GM12878 (cell line): Measurements from ENCODE around the gene MAMDC4. TPM values are rescaled to one million over a fixed set of nuclear protein-coding genes. Genes with fewer than 3 reads are reported as not detected.

ENCODE experiments used
- ATAC-seq: fragments of 200-7000 bp; cut with Tn5 transposase; 3 replicates; pipeline ENCODE4 v1.9.1; 2020; ENCODE audit warnings: mild to moderate bottlenecking, moderate library complexity
- BruUV-seq: library from RNA; stranded (reverse); fragments of 400-500 nt; replicated peaks from 2 replicates; lab custom pipeline; 2021; lab: Mats Ljungman, UMichigan
- CTCF ChIA-PET: fragments of 300-600 bp; sonication (Branson Sonifier 250); formaldehyde crosslinking; extraction: SDS; loops from one replicate; lab custom pipeline; 2021; ENCODE audit warnings: inconsistent platforms; lab: Yijun Ruan, JAX
- POLR2A ChIA-PET: fragments of 350-600 bp; formaldehyde crosslinking; extraction: SDS; loops from one replicate; lab custom pipeline; 2021; ENCODE audit warnings: inconsistent platforms; lab: Charles Lee
- RAD21 ChIA-PET: fragments of 300-600 bp; sonication (Branson Sonifier 250); formaldehyde crosslinking; loops from one replicate; lab custom pipeline; 2023; ENCODE audit warnings: antibody characterized with exemption; ENCODE audit not compliant: unreplicated experiment; lab: Charles Lee
- SMC1A ChIA-PET: fragments of 300-600 bp; sonication (Branson Sonifier 250); formaldehyde crosslinking; loops from one replicate; lab custom pipeline; 2023; ENCODE audit not compliant: unreplicated experiment, uncharacterized antibody; lab: Charles Lee
- DNase-seq: peaks from one replicate; pipeline ENCODE4 v3.0.0-alpha.2; 2011; ENCODE audit warnings: low read depth, low spot score
- FAIRE-seq: peaks from 3 replicates; lab custom pipeline; 2011; peaks lifted over from hg19 to GRCh38; lab: Jason Lieb, UNC
- H2AFZ ChIP-seq: 2 replicates; pipeline ENCODE4 v1.6.0; 2011; ENCODE audit warnings: low read depth, low read length, control low read depth; ENCODE audit not compliant: control insufficient read depth
- H3K27ac ChIP-seq: 2 replicates; pipeline ENCODE4 v1.5.1; 2011; ENCODE audit warnings: control low read depth; ENCODE audit not compliant: control insufficient read depth, insufficient read depth
- H3K27me3 ChIP-seq, 2 experiments: replicated peaks in 1 of 2; 2 replicates each; pipeline versions ENCODE4 v1.6.0 to v1.6.1; 2011; ENCODE audit warnings: low read length in 1 of 2; ENCODE audit not compliant: control insufficient read depth in 2 of 2, insufficient read depth in 2 of 2
- H3K36me3 ChIP-seq, 2 experiments: 2 replicates each; pipeline ENCODE4 v1.5.1; 2011; ENCODE audit warnings: low read length in 1 of 2; ENCODE audit not compliant: control insufficient read depth in 2 of 2, insufficient read depth in 2 of 2
- H3K4me1 ChIP-seq: 2 replicates; pipeline ENCODE4 v1.6.1; 2011; ENCODE audit warnings: mild to moderate bottlenecking, low read length, moderate library complexity, mixed read lengths; ENCODE audit not compliant: control insufficient read depth, insufficient read depth
- H3K4me2 ChIP-seq: 2 replicates; pipeline ENCODE4 v1.6.0; 2011; ENCODE audit warnings: control low read depth; ENCODE audit not compliant: control insufficient read depth, insufficient read depth
- H3K4me3 ChIP-seq: fragments of 200-600 bp; sonication (generic); 2 replicates; pipeline ENCODE4 v1.5.1; 2016
- H3K79me2 ChIP-seq: 2 replicates; pipeline ENCODE4 v1.6.0; 2011; ENCODE audit warnings: low read length; ENCODE audit not compliant: control insufficient read depth, insufficient read depth
- H3K9ac ChIP-seq: 2 replicates; pipeline ENCODE4 v1.8.0; 2011; ENCODE audit warnings: low read length, control low read depth, mixed read lengths; ENCODE audit not compliant: control insufficient read depth, insufficient read depth
- H3K9me3 ChIP-seq: replicated peaks from 3 replicates; pipeline ENCODE4 v1.5.1; 2011; ENCODE audit warnings: mild to moderate bottlenecking, low read length; ENCODE audit not compliant: control insufficient read depth, insufficient read depth
- H4K20me1 ChIP-seq: 2 replicates; pipeline ENCODE4 v1.6.0; 2011; ENCODE audit not compliant: control insufficient read depth, insufficient read depth
- BACH1 ChIP-seq: fragments of 450-650 bp; IDR thresholded peaks from 2 replicates; pipeline ENCODE4 v1.6.1; 2017; ENCODE audit warnings: mild to moderate bottlenecking, borderline replicate concordance
- CEBPB ChIP-seq, 2 experiments: fragments of 150-350 bp in 1 of 2; IDR thresholded peaks; 2 replicates each; pipeline ENCODE4 v1.6.1; 2012 to 2014; ENCODE audit warnings: low read depth in 2 of 2, low read length in 2 of 2, borderline replicate concordance in 1 of 2, inconsistent platforms in 1 of 2
- CREM ChIP-seq: IDR thresholded peaks from 2 replicates; pipeline ENCODE4 v1.6.1; 2014; ENCODE audit warnings: antibody characterized with exemption, low read depth
- DPF2 ChIP-seq: fragments of 450-650 bp; IDR thresholded peaks from 2 replicates; pipeline ENCODE4 v1.6.1; 2017; ENCODE audit warnings: mild to moderate bottlenecking
- HDAC6 ChIP-seq: fragments of 200-600 bp; sonication (generic); IDR thresholded peaks from one replicate; pipeline ENCODE4 v1.8.0; 2017; ENCODE audit warnings: antibody characterized with exemption; ENCODE audit not compliant: unreplicated experiment
- IKZF1 ChIP-seq: fragments of 450-650 bp; conservative IDR thresholded peaks from 2 replicates; pipeline ENCODE4 v1.6.1; 2017; ENCODE audit warnings: antibody characterized with exemption, mild to moderate bottlenecking
- MYC ChIP-seq: IDR thresholded peaks from 2 replicates; pipeline ENCODE4 v1.6.1; 2011; ENCODE audit warnings: mild to moderate bottlenecking, low read length, moderate library complexity, inconsistent platforms; ENCODE audit not compliant: insufficient read depth, insufficient replicate concordance, insufficient read length, severe bottlenecking
- PAX8 ChIP-seq: fragments of 450-650 bp; IDR thresholded peaks from 2 replicates; pipeline ENCODE4 v1.6.1; 2017; ENCODE audit warnings: mild to moderate bottlenecking, moderate library complexity
- PBX3 ChIP-seq: IDR thresholded peaks from 2 replicates; pipeline ENCODE4 v1.6.1; 2011; ENCODE audit warnings: mild to moderate bottlenecking, low read depth, low read length, moderate library complexity; ENCODE audit not compliant: insufficient replicate concordance
- POLR2AphosphoS5 ChIP-seq: IDR thresholded peaks from 2 replicates; pipeline ENCODE4 v1.6.1; 2011; ENCODE audit warnings: mild to moderate bottlenecking, low read length, inconsistent platforms
- RB1 ChIP-seq: fragments of 450-650 bp; formaldehyde crosslinking; IDR thresholded peaks from 2 replicates; pipeline ENCODE4 v1.6.1; 2017; ENCODE audit warnings: mild to moderate bottlenecking, borderline replicate concordance
- RBBP5 ChIP-seq: fragments of 200-600 bp; sonication (generic); conservative IDR thresholded peaks from 2 replicates; pipeline ENCODE4 v1.6.1; 2016
- RFX5 ChIP-seq: IDR thresholded peaks from 2 replicates; pipeline ENCODE4 v1.6.1; 2011; ENCODE audit warnings: low read depth, low read length, improper control_type of control experiment
- RUNX3 ChIP-seq: IDR thresholded peaks from 2 replicates; pipeline ENCODE4 v1.6.1; 2012; ENCODE audit warnings: low read length, inconsistent platforms
- SIN3A ChIP-seq: IDR thresholded peaks from 2 replicates; pipeline ENCODE4 v1.6.1; 2012; ENCODE audit warnings: low read depth, low read length, improper control_type of control experiment
- SIX5 ChIP-seq: IDR thresholded peaks from 2 replicates; pipeline ENCODE4 v1.6.1; 2011; ENCODE audit warnings: mild to moderate bottlenecking, low read depth, low read length, moderate library complexity; ENCODE audit not compliant: severe bottlenecking
- SRF ChIP-seq, 2 experiments: IDR thresholded peaks; 2 replicates each; pipeline ENCODE4 v1.6.1; 2011; ENCODE audit warnings: low read depth in 2 of 2, low read length in 2 of 2, mild to moderate bottlenecking in 1 of 2, moderate library complexity in 1 of 2
- TCF12 ChIP-seq: IDR thresholded peaks from 2 replicates; pipeline ENCODE4 v1.6.1; 2011; ENCODE audit warnings: low read depth, mild to moderate bottlenecking, low read length
- WGBS: methylation state at CpG from one replicate; pipeline ENCODE4 v1.1.6; 2016; ENCODE audit warnings: low lambda C conversion rate; ENCODE audit not compliant: insufficient replicate concordance, insufficient coverage; ENCODE audit errors: missing lambda C conversion rate; 5-methylcytosine and 5-hydroxymethylcytosine counted together
- in situ Hi-C: fragments of 300-500 bp; cut with MboI; formaldehyde crosslinking; loops from 9 replicates; pipeline ENCODE4 v1.14.3; 2018; ENCODE audit warnings: mixed read lengths
- intact Hi-C: fragments of 100-400 bp; cut with micrococcal nuclease; formaldehyde crosslinking; loops from one replicate; pipeline ENCODE4 v1.14.2; 2022; ENCODE audit not compliant: unreplicated experiment
- polyA plus RNA-seq, 11 experiments: library from polyadenylated mRNA; depleted of rRNA in 4 of 11; unstranded in 6 of 11; stranded (reverse) in 5 of 11; fragments of >200 nt; fragmentation: Nextera tagmentation in 4 of 11; fragmentation: Illumina TruSeq in 1 of 11; extraction: Ambion mirVana in 4 of 11; extraction: Trizol in 1 of 11; gene quantifications; 1 replicate in 1 of 11; 2 replicates in 10 of 11; pipeline versions ENCODE4 v1.2.1 to v1.2.3, GENCODE V29; 2011 to 2016; ENCODE audit warnings: inconsistent platforms in 2 of 11, missing spikeins in 2 of 11, low read depth in 1 of 11
- total RNA-seq, 4 experiments: library from RNA; depleted of rRNA in 3 of 4; stranded (reverse); fragments of >200 nt in 3 of 4; fragmentation: Illumina TruSeq in 1 of 4; extraction: Trizol in 1 of 4; gene quantifications; 2 replicates each; pipeline versions ENCODE4 v1.2.1 to v1.2.3, GENCODE V29; 2013 to 2021
- TF ChIP-seq, protein P1 (sequence below): IDR thresholded peaks from 2 replicates; pipeline ENCODE4 v1.6.1; 2012; ENCODE audit warnings: low read depth, low read length, improper control_type of control experiment
- TF ChIP-seq, protein P2 (sequence below): fragments of 450-650 bp; IDR thresholded peaks from 2 replicates; pipeline ENCODE4 v1.6.1; 2016; ENCODE audit warnings: mild to moderate bottlenecking

MAMDC4 gene
- total and polyA plus RNA-seq, 10 of the 15 experiments (the other 5 are each of a cell fraction or from before 2014, with no cell fraction given) = 0.22 to 5.7 (median 2.4) TPM; not detected in 1

- Histone ChIP-seq H2AFZ (no peak overlapping the region), H3K79me2 (peaks cover 55% of the 10 kb centered on the region), H3K4me3 (no peak overlapping the region), H3K9ac (peak overlapping the region; percentile 37; the same call in 1 of the 2 replicates), H3K36me3 (peaks cover 21 to 31% of the 10 kb centered on the region in 2 experiments), H4K20me1 (no peaks in the 10 kb centered on the region), H3K4me2 (peak overlapping the region; percentile 56), H3K9me3 (no peaks in the 10 kb centered on the region), H3K4me1 (peaks cover 65% of the 10 kb centered on the region), H3K27me3 (no peaks in the 10 kb centered on the region), H3K27ac (peak overlapping the region; percentile 75)
- POLR2A ChIA-PET = interaction anchor here (1.0 to 1.4 kb wide), 3 partner anchors 13 to 17 kb away, joined by 3 to 4 read pairs (median 3); partner anchors contain the start of gene TRAF2
- peak; percentile 89 for FAIRE-seq
- SMC1A ChIA-PET = interaction anchor here (7.5 kb wide), 1 partner anchor 14 kb away, joined by 70 read pairs; the partner anchor contains the start of gene TRAF2
- DNase-seq = peak; percentile 78
- WGBS = 3% methylated on average over 9 of the region's 9 CpGs
- in situ Hi-C loops = no loop called here
- no TSS peak for BruUV-seq
- peak; percentile 52 for ATAC-seq
- intact Hi-C loops = no loop called here
- CTCF ChIA-PET = interaction anchor here (0.5 to 3.1 kb wide), 15 partner anchors 11 to 410 kb away, joined by 3 to 20 read pairs (median 4); partner anchors contain the start of genes AJM1, TMEM141 and TRAF2
- RAD21 ChIA-PET = interaction anchor here (0.9 to 3.5 kb wide), 5 partner anchors 9 to 187 kb away, joined by 3 to 18 read pairs (median 5); partner anchors contain the start of genes AJM1, MAN1B1 and TRAF2
- TF ChIP-seq RBBP5 = no peak
- no peak for TF ChIP-seq SIN3A
- TF ChIP-seq, protein P1, sequence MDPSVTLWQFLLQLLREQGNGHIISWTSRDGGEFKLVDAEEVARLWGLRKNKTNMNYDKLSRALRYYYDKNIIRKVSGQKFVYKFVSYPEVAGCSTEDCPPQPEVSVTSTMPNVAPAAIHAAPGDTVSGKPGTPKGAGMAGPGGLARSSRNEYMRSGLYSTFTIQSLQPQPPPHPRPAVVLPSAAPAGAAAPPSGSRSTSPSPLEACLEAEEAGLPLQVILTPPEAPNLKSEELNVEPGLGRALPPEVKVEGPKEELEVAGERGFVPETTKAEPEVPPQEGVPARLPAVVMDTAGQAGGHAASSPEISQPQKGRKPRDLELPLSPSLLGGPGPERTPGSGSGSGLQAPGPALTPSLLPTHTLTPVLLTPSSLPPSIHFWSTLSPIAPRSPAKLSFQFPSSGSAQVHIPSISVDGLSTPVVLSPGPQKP = no peak
- TF ChIP-seq POLR2AphosphoS5 = 0 out of 2 replicates have a peak, but pooled peaks have one; percentile 25
- no peak for TF ChIP-seq RFX5
- TF ChIP-seq PAX8 = no peak
- TF ChIP-seq CEBPB (IDR thresholded peaks at IDR 0.05; ENCODE audit: borderline replicate concordance in 1 of 2, low read depth in 2 of 2, low read length in 2 of 2) = no peak
- TF ChIP-seq DPF2 = no peak
- 0 out of 2 replicates have a peak, but pooled peaks have one; percentile 13 for TF ChIP-seq CREM
- peak; percentile 66 for TF ChIP-seq RUNX3
- no peak for TF ChIP-seq IKZF1
- TF ChIP-seq PBX3 = peak; percentile 14
- TF ChIP-seq BACH1 = 0 out of 2 replicates have a peak, but pooled peaks have one; percentile 27
- TF ChIP-seq SRF (IDR thresholded peaks at IDR 0.05; ENCODE audit: low read depth in 2 of 2, low read length in 2 of 2) = no peak
- 0 out of 2 replicates have a peak, but pooled peaks have one; percentile 14 for TF ChIP-seq TCF12
- no peak for TF ChIP-seq HDAC6
- TF ChIP-seq, protein P2, sequence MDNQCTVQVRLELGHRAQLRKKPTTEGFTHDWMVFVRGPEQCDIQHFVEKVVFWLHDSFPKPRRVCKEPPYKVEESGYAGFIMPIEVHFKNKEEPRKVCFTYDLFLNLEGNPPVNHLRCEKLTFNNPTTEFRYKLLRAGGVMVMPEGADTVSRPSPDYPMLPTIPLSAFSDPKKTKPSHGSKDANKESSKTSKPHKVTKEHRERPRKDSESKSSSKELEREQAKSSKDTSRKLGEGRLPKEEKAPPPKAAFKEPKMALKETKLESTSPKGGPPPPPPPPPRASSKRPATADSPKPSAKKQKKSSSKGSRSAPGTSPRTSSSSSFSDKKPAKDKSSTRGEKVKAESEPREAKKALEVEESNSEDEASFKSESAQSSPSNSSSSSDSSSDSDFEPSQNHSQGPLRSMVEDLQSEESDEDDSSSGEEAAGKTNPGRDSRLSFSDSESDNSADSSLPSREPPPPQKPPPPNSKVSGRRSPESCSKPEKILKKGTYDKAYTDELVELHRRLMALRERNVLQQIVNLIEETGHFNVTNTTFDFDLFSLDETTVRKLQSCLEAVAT = no peak; the same call in 1 of the 2 replicates
- no peak for TF ChIP-seq RB1
- TF ChIP-seq MYC = no peak
- TF ChIP-seq SIX5 = no peak
These were observed 47.0 kb downstream of the MAMDC4 start for GRCh38 chr9:136899196-136899595.
